Upper lobe of right lung (tissue), 1 donor: ENCODE data around the gene PCSK2. TPM values are rescaled to one million over a fixed set of nuclear protein-coding genes. Genes with fewer than 3 reads are reported as not detected.

Experiments used
- ATAC-seq: fragments of 200-7000 bp; cut with Tn5 transposase; one replicate; pipeline ENCODE4 v1.9.1; 2020; ENCODE audit warnings: mild to moderate bottlenecking, moderate library complexity
- DNase-seq: peaks from one replicate; pipeline ENCODE4 v3.0.0-alpha.2; 2020
- H3K27ac ChIP-seq: fragments of 200-600 bp; one replicate; pipeline ENCODE4 v1.8.0; 2022
- H3K27me3 ChIP-seq: fragments of 200-600 bp; one replicate; pipeline ENCODE4 v1.8.0; 2022; ENCODE audit warnings: mild to moderate bottlenecking
- H3K36me3 ChIP-seq: fragments of 200-600 bp; one replicate; pipeline ENCODE4 v1.8.0; 2022
- H3K4me1 ChIP-seq: fragments of 200-600 bp; one replicate; pipeline ENCODE4 v1.8.0; 2022
- H3K4me3 ChIP-seq: fragments of 200-600 bp; one replicate; pipeline ENCODE4 v1.8.0; 2022; ENCODE audit warnings: mild to moderate bottlenecking
- H3K9me3 ChIP-seq: fragments of 200-600 bp; one replicate; pipeline ENCODE4 v1.8.0; 2022
- CTCF ChIP-seq: fragments of 200-600 bp; IDR thresholded peaks from one replicate; pipeline ENCODE4 v1.8.0; 2022; ENCODE audit warnings: antibody characterized with exemption
- intact Hi-C: fragments of 100-400 bp; cut with DNase I; formaldehyde crosslinking; loops from one replicate; pipeline ENCODE4 v1.11.0; 2022
- total RNA-seq: library from RNA; stranded (reverse); fragmentation: NEBNext Ultra II Directional; extraction: Animal tissue kit (Norgen Biotek cat#: 25700); gene quantifications from one replicate; pipeline ENCODE4 v1.2.1, GENCODE V29; 2021
- donor health status: DM: no; HTN: yes; CAD: no; lungs with severe emphysema.

Gene PCSK2
- total RNA-seq, 1 donor from 2014 or later: 17.7 TPM

- no peaks in the 10 kb centered on the region for H3K9me3 ChIP-seq
- no peak overlapping the region for H3K4me3 ChIP-seq
- DNase-seq (no peak), ATAC-seq (no peak)
- H3K36me3 ChIP-seq: no peaks in the 10 kb centered on the region
- H3K27ac ChIP-seq: no peak overlapping the region
- H3K4me1 ChIP-seq: no peaks in the 10 kb centered on the region
- peaks cover 12% of the 10 kb centered on the region for H3K27me3 ChIP-seq
- no peak for TF ChIP-seq CTCF
- intact Hi-C loops: loop anchor here (10.0 kb wide), 1 partner anchor 635 kb away; no protein-coding TSS in a partner anchor
Measured at GRCh38 chr20:17439616-17440296, 212.9 kb downstream of the PCSK2 start.

- intact Hi-C loops: no loop called here
Measured at GRCh38 chr20:17441745-17442144, 214.9 kb downstream of the PCSK2 start.

GRCh38 chr20:17442588-17442987 is 215.7 kb downstream of the PCSK2 start:
- peaks cover 12% of the 10 kb centered on the region for H3K27me3 ChIP-seq
- intact Hi-C loops: no loop called here
- H3K27ac ChIP-seq: no peak overlapping the region
- no peak overlapping the region for H3K4me3 ChIP-seq
- no peaks in the 10 kb centered on the region for H3K9me3 ChIP-seq
- H3K36me3 ChIP-seq: no peaks in the 10 kb centered on the region
- H3K4me1 ChIP-seq: no peaks in the 10 kb centered on the region
- ATAC-seq (no peak), DNase-seq (no peak)
- TF ChIP-seq CTCF: no peak

More at GRCh38 chr20:17441745-17442144, 214.9 kb downstream of the PCSK2 start:
- Histone ChIP-seq H3K9me3 (no peaks in the 10 kb centered on the region), H3K27me3 (peaks cover 12% of the 10 kb centered on the region), H3K36me3 (no peaks in the 10 kb centered on the region), H3K27ac (no peak overlapping the region), H3K4me3 (no peak overlapping the region), H3K4me1 (no peaks in the 10 kb centered on the region)
- TF ChIP-seq CTCF: no peak
- DNase-seq (no peak), ATAC-seq (no peak)

- Histone ChIP-seq H3K4me1 (no peaks in the 10 kb centered on the region), H3K36me3 (no peaks in the 10 kb centered on the region), H3K27me3 (peaks cover 12% of the 10 kb centered on the region), H3K4me3 (no peak overlapping the region), H3K27ac (no peak overlapping the region), H3K9me3 (no peaks in the 10 kb centered on the region)
- intact Hi-C loops: no loop called here
- no peak for TF ChIP-seq CTCF
- DNase-seq (no peak), ATAC-seq (no peak)
Measured at GRCh38 chr20:17443131-17443858, 216.5 kb downstream of the PCSK2 start.

GRCh38 chr20:17444091-17444490 is 217.3 kb downstream of the PCSK2 start:
- H3K4me1 ChIP-seq: no peaks in the 10 kb centered on the region
- TF ChIP-seq CTCF: no peak
- H3K27me3 ChIP-seq: peaks cover 12% of the 10 kb centered on the region
- H3K27ac ChIP-seq: no peak overlapping the region
- no peak overlapping the region for H3K4me3 ChIP-seq
- no peaks in the 10 kb centered on the region for H3K36me3 ChIP-seq
- no peak for DNase-seq
- intact Hi-C loops: no loop called here
- ATAC-seq: no peak
- H3K9me3 ChIP-seq: no peaks in the 10 kb centered on the region
